Inflammatory macrophage treated with lipopolysaccharide for 4 hours (primary cell): ENCODE results near the gene FAM124A.

Source experiments
- DNase-seq: peaks from one replicate; pipeline ENCODE4 v3.0.0-alpha.2; 2020

Gene FAM124A

DNA sequence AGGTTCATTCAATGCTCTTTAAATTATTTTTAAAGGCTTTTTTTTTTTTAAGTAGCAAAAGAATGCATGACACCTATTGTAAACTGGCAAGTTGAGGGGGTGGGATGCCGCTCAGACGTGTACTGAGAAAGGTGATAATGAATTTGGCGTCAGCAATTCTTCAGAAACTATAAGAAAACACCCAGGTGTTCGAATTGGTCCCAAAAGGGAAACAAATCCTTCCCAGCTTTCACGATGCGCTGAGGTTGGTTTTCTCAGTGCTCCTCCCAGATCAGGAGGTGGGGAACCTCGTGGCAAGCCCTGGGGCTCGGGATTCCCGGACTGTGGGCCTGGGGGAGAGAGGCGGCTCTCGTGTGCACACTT lies 543 bp upstream of the FAM124A start:
- DNase-seq = no peak

DNA sequence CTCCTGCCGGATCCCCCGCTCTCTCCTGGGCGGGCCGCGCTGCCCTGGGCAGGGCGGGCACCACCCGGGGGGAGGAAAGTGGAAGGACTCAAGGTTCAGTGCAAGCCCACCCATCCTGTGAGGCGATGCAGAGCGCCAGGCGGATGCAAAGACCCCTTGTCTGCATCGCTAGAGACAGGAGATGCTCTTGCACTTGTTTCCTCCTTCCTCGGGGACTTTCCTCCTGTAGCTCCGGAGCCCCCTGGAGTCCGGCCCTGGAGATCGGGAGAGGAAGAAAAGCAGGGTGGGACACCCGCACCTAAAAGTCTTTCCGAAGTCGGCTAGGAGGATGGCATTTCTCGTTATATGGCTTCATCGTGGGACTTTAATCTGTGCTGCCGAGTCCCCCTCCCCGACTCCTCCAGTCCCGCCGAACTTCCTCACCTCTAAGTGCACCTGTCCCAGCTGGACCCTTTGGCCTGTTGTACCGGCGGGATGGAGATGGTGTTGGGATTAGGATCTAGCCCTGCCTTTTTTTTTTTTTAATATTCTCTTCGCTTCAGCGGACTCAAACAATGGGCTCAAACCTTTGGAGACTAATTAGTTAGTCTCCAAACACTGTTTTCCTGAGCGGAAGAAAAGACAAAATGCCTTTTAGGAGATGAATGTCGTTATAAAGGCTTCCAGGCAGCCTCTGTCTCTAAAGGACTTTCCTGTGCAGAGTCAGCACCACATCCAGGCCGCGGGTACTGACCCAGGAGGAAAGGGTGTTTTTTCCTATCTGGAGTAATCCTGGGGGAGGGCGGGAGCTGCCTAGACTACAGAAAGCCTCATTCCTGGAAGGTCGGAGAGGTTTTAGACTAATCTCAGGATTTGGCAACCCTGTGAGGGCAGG lies 725 bp downstream of the FAM124A start:
- peak; percentile 30 for DNase-seq

GRCh38 chr13:51223560-51224270 lies 1.5 kb downstream of the FAM124A start:
- peak; percentile 64 for DNase-seq

DNA sequence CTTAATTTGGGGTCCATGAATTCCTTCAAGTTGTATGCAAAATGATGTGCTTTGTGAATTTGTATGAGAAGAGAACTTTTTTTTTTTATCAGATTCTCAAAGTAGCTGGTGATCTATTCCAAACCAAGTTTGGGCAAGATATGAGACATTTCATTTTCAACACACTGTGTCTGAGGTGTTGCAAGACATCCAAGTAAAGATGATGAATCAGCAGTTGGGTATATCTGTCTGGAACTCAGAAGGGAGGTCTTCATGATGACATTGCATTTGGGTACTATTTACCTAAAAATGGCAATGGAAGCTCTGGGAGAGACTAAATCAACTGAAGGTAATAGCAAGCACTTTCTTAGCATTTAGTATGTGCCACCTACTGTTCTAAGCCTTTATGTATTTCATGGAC lies 2.8 kb downstream of the FAM124A start:
- peak; percentile 82 for DNase-seq

DNA sequence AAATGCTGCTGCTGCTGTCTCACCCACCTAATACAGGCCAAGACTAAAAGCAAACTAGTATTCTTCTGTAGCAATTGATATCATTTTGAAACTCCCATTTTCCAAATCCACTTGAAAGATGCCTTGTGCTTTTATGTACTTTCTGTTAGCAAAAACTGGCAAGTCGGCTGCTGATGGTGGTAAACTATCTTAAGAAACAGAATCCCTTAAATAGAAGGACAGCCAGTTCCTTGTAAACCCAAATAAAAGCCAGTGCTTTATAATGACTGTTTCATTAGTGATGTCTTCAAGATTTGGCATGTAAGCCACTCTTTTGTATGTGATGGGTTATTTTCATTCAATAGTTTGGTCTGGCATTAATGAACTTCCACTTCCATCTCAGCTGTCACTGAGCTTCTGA lies 5.2 kb downstream of the FAM124A start:
- no peak for DNase-seq

- no peak for DNase-seq
These were observed 7.0 kb downstream of the FAM124A start for GRCh38 chr13:51229101-51229719.

GRCh38 chr13:51229731-51230130 lies 7.5 kb downstream of the FAM124A start:
- no peak for DNase-seq

DNA sequence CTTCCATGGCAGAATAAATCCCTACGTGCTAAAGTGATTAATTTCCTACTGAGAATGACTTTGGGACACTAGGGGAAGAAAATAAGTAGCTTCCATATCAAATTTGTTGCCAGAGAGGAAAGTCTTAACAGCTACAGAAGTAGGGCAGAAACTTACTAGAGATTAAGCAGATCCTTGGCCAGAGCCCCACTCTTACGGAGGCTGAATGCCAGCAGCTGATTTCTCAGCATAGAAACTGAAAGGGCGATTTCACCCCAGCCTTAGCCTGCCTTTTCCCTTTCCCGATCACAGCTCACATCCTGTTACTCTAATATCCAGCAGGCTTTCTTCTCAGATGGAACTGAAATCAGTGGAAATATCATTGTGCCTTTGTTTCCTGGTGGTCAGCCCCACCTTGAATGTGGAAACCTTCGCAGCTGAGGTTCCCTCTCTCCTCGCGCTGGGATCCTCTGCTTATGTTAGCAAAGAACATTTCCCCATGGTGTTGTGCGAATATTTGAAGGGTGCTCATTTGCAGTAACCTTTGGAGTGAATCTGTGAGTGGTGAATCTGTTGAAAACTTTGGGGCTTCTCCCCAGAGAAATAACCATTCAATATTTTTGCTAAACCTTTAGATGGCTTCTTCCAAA lies 8.4 kb downstream of the FAM124A start:
- peak; percentile 66 for DNase-seq

- no peak for DNase-seq
These were observed 9.3 kb downstream of the FAM124A start for GRCh38 chr13:51231456-51231855.

DNA sequence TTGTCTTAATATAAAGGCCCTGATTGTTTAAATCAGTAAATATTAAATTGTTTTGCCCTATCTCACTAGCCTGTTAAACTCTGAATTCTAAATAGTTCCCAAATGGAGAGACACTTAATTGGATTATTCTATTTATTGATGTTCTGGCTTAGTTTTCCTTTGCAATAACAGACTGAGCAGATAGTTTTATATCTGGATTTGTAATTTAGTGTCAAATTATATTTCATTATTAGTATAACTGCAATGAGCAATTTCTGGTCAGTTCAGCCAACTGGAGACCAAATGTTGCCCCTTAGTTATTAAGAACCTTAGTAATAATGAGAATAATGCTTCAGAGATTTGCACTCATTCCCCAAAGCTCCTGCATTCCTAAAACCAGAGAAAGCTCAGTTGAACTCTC lies 10.1 kb downstream of the FAM124A start:
- DNase-seq = no peak

DNA sequence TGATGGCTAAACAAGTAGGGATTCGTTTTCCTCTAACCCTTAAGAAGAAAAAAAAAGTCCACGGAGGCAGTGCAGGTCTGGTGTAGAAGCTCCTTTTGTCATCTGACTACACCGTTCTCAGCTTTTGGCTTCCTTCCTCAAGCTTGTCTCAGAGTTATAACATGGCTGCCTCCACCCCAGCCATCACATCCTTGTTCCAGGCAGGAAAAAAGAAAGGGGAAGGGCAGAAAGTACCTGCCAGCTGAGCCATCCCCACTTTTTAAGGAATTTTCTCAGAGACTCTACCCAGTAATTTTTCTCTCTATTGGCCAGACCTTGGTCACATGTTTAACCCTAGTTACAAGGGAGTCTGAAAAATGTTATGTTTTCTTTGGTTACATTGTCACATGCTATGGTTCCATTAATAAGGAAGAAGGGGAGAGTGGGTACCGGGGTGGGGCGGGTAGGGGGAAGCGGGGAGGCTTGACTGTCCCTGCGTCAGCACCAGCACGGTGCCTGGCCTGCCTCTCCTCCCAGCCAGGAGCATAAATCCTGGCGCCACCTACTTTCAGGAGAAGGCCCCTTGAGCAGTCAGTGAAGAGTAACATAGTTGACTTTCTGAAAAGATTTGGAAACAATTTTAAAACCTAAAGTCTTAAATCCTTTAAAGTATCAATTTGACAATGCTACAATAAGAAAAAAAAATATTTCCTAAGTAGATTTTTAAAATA lies 11.1 kb downstream of the FAM124A start:
- DNase-seq = no peak

DNA sequence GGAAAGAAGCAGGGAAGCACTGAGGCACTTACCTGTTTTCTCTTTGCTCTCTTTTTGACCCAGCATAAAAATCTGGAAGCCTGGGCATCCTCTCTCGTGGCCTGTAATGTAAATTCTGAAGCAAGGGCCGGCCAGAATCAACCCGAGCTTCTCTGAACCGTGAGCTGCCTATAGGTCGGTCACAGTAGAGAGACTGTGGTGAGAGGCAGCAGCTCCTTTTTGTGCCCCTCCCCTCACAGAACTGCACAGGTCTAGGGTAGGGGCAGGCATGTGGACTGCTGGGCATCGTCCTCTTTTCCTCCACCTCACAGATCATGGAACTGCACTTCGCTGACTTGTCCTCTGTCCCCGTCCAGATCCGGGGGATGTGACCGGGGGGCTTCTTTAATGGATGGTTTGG lies 12.5 kb downstream of the FAM124A start:
- no peak for DNase-seq

DNA sequence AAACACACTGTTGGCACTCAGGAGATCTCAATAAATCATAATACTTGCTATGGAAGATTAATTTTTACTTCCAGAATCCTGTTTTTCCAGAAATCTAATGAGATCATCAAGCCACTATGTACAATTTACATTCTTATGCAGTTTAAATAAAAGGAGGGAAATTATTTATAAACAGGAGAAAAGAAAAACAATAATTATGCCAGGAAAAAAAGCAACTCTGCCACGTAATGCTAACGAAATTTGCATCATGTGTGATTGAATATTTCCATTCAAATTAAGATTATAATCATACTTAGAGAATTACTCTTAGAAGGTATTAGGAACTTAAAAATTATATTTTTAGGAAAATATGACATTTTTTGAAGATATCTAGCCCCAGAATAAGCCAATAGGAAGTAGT lies 13.0 kb downstream of the FAM124A start:
- no peak for DNase-seq

DNA sequence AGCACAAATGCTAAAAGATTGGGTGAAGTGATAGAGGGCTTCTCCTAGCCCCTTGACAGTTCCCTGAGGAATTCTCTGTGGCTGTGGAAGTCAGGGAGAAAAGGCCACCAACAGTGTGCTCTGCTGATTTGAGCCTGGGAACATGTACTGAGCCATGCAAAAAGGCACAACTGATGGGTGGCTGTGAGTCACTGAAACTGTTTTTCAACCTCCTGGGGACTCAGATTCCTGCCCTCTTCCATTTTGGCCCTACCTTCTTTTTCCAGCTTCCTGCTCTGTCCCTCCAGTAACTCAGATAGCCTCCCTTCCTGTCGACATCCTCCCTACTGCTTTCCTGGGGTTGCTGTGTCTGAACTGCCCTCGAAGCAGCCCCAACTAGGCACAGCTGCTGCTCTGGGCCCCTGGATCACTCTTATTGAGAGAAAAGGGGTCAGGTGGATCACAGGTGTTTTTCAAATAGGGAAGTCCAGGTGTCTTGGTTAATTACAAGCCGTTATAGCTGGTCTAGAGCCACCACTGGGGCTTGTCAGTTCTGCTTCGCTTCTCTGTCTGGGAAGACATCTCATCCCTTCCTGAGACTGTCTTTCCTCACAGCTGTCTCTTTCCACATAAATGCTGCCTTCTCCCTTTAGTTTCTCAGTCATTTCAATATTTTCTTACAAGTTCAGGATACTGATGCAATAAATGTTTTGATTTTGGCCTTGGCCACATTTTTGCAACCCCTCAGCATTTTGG lies 13.7 kb downstream of the FAM124A start:
- DNase-seq = peak; percentile 76

- DNase-seq = no peak
These were observed 14.2 kb downstream of the FAM124A start for GRCh38 chr13:51236491-51236792.

- DNase-seq = no peak
These were observed 15.2 kb downstream of the FAM124A start for GRCh38 chr13:51237386-51237785.

DNA sequence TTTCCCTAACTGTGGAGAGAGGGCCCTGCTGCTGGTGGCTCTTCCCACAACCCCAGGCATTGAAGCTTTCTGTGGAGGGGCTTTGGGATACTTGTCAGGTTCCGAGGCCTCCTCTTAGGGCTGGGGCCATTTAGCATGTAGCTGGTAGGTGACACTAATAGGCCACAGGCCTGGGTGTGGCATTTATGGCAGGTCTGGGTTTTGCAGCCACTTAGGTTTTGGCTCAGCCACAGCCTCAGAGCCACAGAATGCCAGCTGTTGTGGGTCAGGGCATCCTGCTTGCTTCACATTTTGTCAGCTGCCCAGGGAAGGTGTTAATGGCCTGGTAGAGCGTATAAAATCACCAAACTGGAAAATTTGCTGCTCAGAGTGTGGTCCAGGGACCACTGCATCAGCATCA lies 15.7 kb downstream of the FAM124A start:
- no peak for DNase-seq

GRCh38 chr13:51240178-51240577 lies 18.0 kb downstream of the FAM124A start:
- peak; percentile 59 for DNase-seq

- DNase-seq = peak; percentile 85
These were observed 18.8 kb downstream of the FAM124A start for GRCh38 chr13:51240958-51241357.

- DNase-seq = peak; percentile 100
These were observed 19.5 kb downstream of the FAM124A start for GRCh38 chr13:51241720-51242119.

DNA sequence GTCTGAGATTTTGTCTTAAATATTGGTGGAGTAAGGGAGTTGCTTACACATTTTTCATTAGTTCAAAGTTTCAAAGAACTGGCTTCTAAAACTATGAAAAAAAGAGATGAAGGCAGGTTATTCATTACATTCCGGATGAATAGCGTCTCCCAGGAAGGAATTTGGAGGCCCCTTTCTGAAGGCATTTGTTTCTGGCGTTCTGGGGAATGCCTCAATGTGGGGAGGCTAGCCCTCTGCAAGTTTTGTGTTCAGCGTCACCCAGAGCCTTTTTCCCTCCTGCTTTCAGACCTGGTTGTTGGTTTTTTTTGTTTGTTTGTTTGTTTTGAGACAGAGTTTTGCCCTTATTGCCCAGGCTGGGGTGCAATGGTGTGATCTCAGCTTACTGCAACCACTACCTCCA lies 21.0 kb downstream of the FAM124A start:
- no peak for DNase-seq

- no peak for DNase-seq
These were observed 21.6 kb downstream of the FAM124A start for GRCh38 chr13:51243832-51244231.
